ENCODE measurements around the gene REPIN1.

DNA sequence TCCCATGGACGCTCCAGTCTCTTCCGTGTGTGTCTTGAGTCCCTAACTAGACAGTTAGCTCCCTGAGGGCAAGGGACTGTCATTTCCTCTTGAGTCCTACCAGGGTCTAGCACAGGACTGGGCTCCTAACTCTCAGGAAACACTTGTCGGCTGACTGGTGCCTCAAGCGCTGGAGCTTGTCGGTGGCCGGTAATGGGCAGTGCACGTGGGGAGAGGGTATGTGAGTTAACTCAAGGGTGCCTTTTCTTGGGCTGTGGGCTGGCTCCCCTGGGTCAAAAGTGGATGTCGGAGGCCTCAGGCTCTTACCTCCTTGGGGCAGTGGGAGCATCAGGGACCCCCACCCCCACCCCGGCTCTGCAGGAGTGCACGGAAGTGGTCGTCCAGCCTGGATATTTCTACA, 43.4 kb downstream of the REPIN1 start:
- no peak for TF ChIP-seq CTCF (IDR thresholded peaks at IDR 0.05; ENCODE audit: poor library complexity)
- no peak for TF ChIP-seq EZH2 (IDR thresholded peaks at IDR 0.05; ENCODE audit: borderline replicate concordance)
